GM12891 (cell line): ENCODE measurements around the gene GOPC.

Source experiments
- PAX5 ChIP-seq: IDR thresholded peaks from 2 replicates; pipeline ENCODE4 v1.6.1; 2011; ENCODE audit warnings: low read length, moderate library complexity, mild to moderate bottlenecking; ENCODE audit not compliant: insufficient read depth, severe bottlenecking
- POLR2A ChIP-seq: IDR thresholded peaks from 2 replicates; pipeline ENCODE4 v1.6.1; 2011; ENCODE audit warnings: low read depth, low read length, control low read depth
- POLR2AphosphoS5 ChIP-seq: IDR thresholded peaks from 2 replicates; pipeline ENCODE4 v1.6.1; 2011; ENCODE audit warnings: low read depth, low read length, control low read depth
- POU2F2 ChIP-seq: IDR thresholded peaks from 2 replicates; pipeline ENCODE4 v1.6.1; 2011; ENCODE audit warnings: low read depth, mild to moderate bottlenecking, control low read depth, low read length, moderate library complexity
- SPI1 ChIP-seq: IDR thresholded peaks from 2 replicates; pipeline ENCODE4 v1.6.1; 2011; ENCODE audit warnings: low read depth, low read length, control low read depth
- TAF1 ChIP-seq: IDR thresholded peaks from 2 replicates; pipeline ENCODE4 v1.6.1; 2011; ENCODE audit warnings: low read depth, low read length, control low read depth

GRCh38 chr6:117555262-117555849, 47.0 kb downstream of the GOPC start:
- no peak for TF ChIP-seq POLR2A
- TF ChIP-seq POLR2AphosphoS5 = no peak
- TF ChIP-seq TAF1 = no peak
- TF ChIP-seq PAX5 = no peak
- TF ChIP-seq SPI1 = no peak
- no peak for TF ChIP-seq POU2F2
